GM10248 (cell line): ENCODE data around the gene TTF1.

Experiments used
- CTCF ChIA-PET: fragments of 300-600 bp; sonication (Branson Sonifier 250); formaldehyde crosslinking; extraction: SDS; loops from one replicate; lab custom pipeline; 2021; ENCODE audit warnings: antibody characterized with exemption; lab: Yijun Ruan, JAX
- POLR2A ChIA-PET: fragments of 350-650 bp; sonication (Branson Sonifier 250); formaldehyde crosslinking; extraction: SDS; loops from one replicate; lab custom pipeline; 2020; ENCODE audit warnings: antibody characterized with exemption; lab: Yijun Ruan, JAX
- DNase-seq: peaks from one replicate; pipeline ENCODE4 v3.0.0; 2012; ENCODE audit errors: extremely low spot score
- CTCF ChIP-seq: IDR thresholded peaks from 2 replicates; pipeline ENCODE4 v1.5.1; 2012; ENCODE audit warnings: mild to moderate bottlenecking, low read depth; ENCODE audit errors: extremely low read depth, missing control alignments, control extremely low read depth

The TTF1 gene

GRCh38 chr9:132372177-132373095 is 34.2 kb downstream of the TTF1 start:
- DNase-seq: no peak
- POLR2A ChIA-PET: interaction anchor here (0.9 to 1.6 kb wide), 2 partner anchors 11 to 18 kb away, joined by 3 to 6 read pairs; partner anchors contain the start of gene SETX
- no peak for TF ChIP-seq CTCF
- CTCF ChIA-PET: interaction anchor here (1.1 to 2.4 kb wide), 5 partner anchors 10 to 113 kb away, joined by 3 to 9 read pairs (median 4); no protein-coding TSS in a partner anchor

GRCh38 chr9:132370592-132370991 is 36.0 kb downstream of the TTF1 start:
- TF ChIP-seq CTCF: no peak
- POLR2A ChIA-PET: no interaction called here
- CTCF ChIA-PET: no interaction called here
- DNase-seq: no peak

GRCh38 chr9:132369421-132369820 is 37.2 kb downstream of the TTF1 start:
- DNase-seq: no peak
- CTCF ChIA-PET: interaction anchor here (1.5 kb wide), 1 partner anchor 19 kb away, joined by 4 read pairs; no protein-coding TSS in a partner anchor
- POLR2A ChIA-PET: no interaction called here
- no peak for TF ChIP-seq CTCF

- ChIA-PET POLR2A (no interaction called here), CTCF (interaction anchor here (0.8 to 1.5 kb wide), 4 partner anchors 13 to 61 kb away, joined by 3 to 4 read pairs (median 4); partner anchors contain the start of gene SETX)
- no peak for TF ChIP-seq CTCF
- DNase-seq: no peak
These were observed 38.9 kb downstream of the TTF1 start for GRCh38 chr9:132367613-132368313.

- no peak for TF ChIP-seq CTCF
- ChIA-PET POLR2A (no interaction called here), CTCF (no interaction called here)
- no peak for DNase-seq
These were observed 40.2 kb downstream of the TTF1 start for GRCh38 chr9:132366481-132366880.

GRCh38 chr9:132365986-132366385 is 40.7 kb downstream of the TTF1 start:
- no peak for TF ChIP-seq CTCF
- ChIA-PET CTCF (no interaction called here), POLR2A (no interaction called here)
- DNase-seq: no peak
